Liver (tissue), 9 donors: ENCODE measurements around the gene CCDC187. TPM values are rescaled to one million over a fixed set of nuclear protein-coding genes. Genes with fewer than 3 reads are reported as not detected.

ENCODE experiments used
- DNase-seq: peaks from one replicate; pipeline ENCODE4 v3.0.0-alpha.2; 2017; ENCODE audit warnings: low spot score
- H3K27ac ChIP-seq, 2 donors: one replicate each; pipeline ENCODE4 v1.7.0; 2013; ENCODE audit warnings: inconsistent platforms in 2 of 2, low read length in 2 of 2, control low read depth in 1 of 2, low read depth in 1 of 2, mild to moderate bottlenecking in 1 of 2
- H3K27me3 ChIP-seq, 4 donors: one replicate each; pipeline versions ENCODE4 v1.6.1 to v1.7.0; 2013; ENCODE audit warnings: low read length in 3 of 4, inconsistent platforms in 1 of 4, mild to moderate bottlenecking in 1 of 4, moderate library complexity in 1 of 4; ENCODE audit not compliant: control insufficient read depth in 4 of 4, insufficient read depth in 4 of 4
- H3K36me3 ChIP-seq, 4 donors: one replicate each; pipeline versions ENCODE4 v1.6.1 to v1.7.0; 2013; ENCODE audit warnings: low read length in 3 of 4, mild to moderate bottlenecking in 3 of 4, low read depth in 1 of 4, moderate library complexity in 1 of 4; ENCODE audit not compliant: control insufficient read depth in 4 of 4, insufficient read depth in 3 of 4
- H3K4me1 ChIP-seq, 4 donors: one replicate each; pipeline versions ENCODE4 v1.6.1 to v1.7.0; 2013; ENCODE audit warnings: low read length in 3 of 4, mild to moderate bottlenecking in 3 of 4, moderate library complexity in 1 of 4; ENCODE audit not compliant: control insufficient read depth in 4 of 4, insufficient read depth in 4 of 4
- H3K4me3 ChIP-seq, 3 donors: one replicate each; pipeline versions ENCODE4 v1.6.1 to v1.7.0; 2013; ENCODE audit warnings: low read length in 3 of 3, control low read depth in 1 of 3, low read depth in 1 of 3, mild to moderate bottlenecking in 1 of 3
- H3K9ac ChIP-seq, 2 donors: one replicate each; pipeline ENCODE4 v1.7.0; 2013; ENCODE audit warnings: low read length in 2 of 2, mild to moderate bottlenecking in 2 of 2, moderate library complexity in 2 of 2, control low read depth in 1 of 2, low read depth in 1 of 2
- H3K9me3 ChIP-seq, 4 donors: one replicate each; pipeline versions ENCODE4 v1.6.1 to v1.7.0; 2013; ENCODE audit warnings: low read length in 3 of 4; ENCODE audit not compliant: control insufficient read depth in 4 of 4
- EGR1 ChIP-seq, 2 donors: IDR thresholded peaks; 2 replicates each; pipeline ENCODE4 v1.6.1; 2016 to 2018; ENCODE audit warnings: antibody characterized with exemption in 2 of 2, low read depth in 2 of 2
- FOXA1 ChIP-seq: IDR thresholded peaks from 2 replicates; pipeline ENCODE4 v1.6.1; 2016; ENCODE audit warnings: antibody characterized with exemption
- GABPA ChIP-seq, 2 donors: IDR thresholded peaks in 1 of 2; conservative IDR thresholded peaks in 1 of 2; 2 replicates each; pipeline ENCODE4 v1.6.1; 2016; ENCODE audit warnings: antibody characterized with exemption in 2 of 2, mild to moderate bottlenecking in 1 of 2, moderate library complexity in 1 of 2
- HNF4A ChIP-seq, 2 donors: conservative IDR thresholded peaks; 2 replicates each; pipeline ENCODE4 v1.6.1; 2016; ENCODE audit warnings: antibody characterized with exemption in 2 of 2, mild to moderate bottlenecking in 2 of 2
- RXRA ChIP-seq, 2 donors: IDR thresholded peaks; 2 replicates each; pipeline ENCODE4 v1.6.1; 2017 to 2018; ENCODE audit warnings: antibody characterized with exemption in 2 of 2, mild to moderate bottlenecking in 1 of 2
- TAF1 ChIP-seq: conservative IDR thresholded peaks from 2 replicates; pipeline ENCODE4 v1.6.1; 2016; ENCODE audit warnings: antibody characterized with exemption, mild to moderate bottlenecking
- YY1 ChIP-seq: IDR thresholded peaks from 2 replicates; pipeline ENCODE4 v1.6.1; 2016; ENCODE audit warnings: antibody characterized with exemption, mild to moderate bottlenecking
- WGBS: extraction: QIAGEN DNeasy Blood & Tissue Kit; methylation state at CpG from one replicate; pipeline ENCODE4 v1.1.7; 2013; 5-methylcytosine and 5-hydroxymethylcytosine counted together
- polyA plus RNA-seq, 2 donors: library from polyadenylated mRNA; stranded (reverse) in 1 of 2; unstranded in 1 of 2; fragments of 200-250 nt in 1 of 2; fragments of >200 nt in 1 of 2; fragmentation: Nextera tagmentation in 1 of 2; extraction: Ambion mirVana in 1 of 2; gene quantifications; one replicate each; pipeline versions ENCODE4 v1.2.1 to v1.2.3, GENCODE V29; 2013 to 2015
- total RNA-seq, 2 donors: library from RNA; depleted of rRNA; stranded (reverse); fragments of >200 nt; gene quantifications; one replicate each; pipeline ENCODE4 v1.2.3, GENCODE V29; 2014
- TF ChIP-seq, protein P1 (sequence below): fragments of 150-350 bp; IDR thresholded peaks from 2 replicates; pipeline ENCODE4 v1.5.1; 2017; ENCODE audit warnings: improper control_type of control experiment, low read depth, low read length; ENCODE audit not compliant: missing input control
- TF ChIP-seq, protein P2 (sequence below): IDR thresholded peaks from 2 replicates; pipeline ENCODE4 v1.6.1; 2016; ENCODE audit warnings: antibody characterized with exemption, mild to moderate bottlenecking
- TF ChIP-seq, protein P3 (sequence below): IDR thresholded peaks from 2 replicates; pipeline ENCODE4 v1.6.1; 2016; ENCODE audit warnings: antibody characterized with exemption
- donor health status: healthy.
- donor health status: healthy.
- donor health status: healthy.
- donor health status: healthy.
- donor health status: healthy.

Gene CCDC187
- total and polyA plus RNA-seq, 4 donors: 0.05 TPM; not detected in 3

DNA sequence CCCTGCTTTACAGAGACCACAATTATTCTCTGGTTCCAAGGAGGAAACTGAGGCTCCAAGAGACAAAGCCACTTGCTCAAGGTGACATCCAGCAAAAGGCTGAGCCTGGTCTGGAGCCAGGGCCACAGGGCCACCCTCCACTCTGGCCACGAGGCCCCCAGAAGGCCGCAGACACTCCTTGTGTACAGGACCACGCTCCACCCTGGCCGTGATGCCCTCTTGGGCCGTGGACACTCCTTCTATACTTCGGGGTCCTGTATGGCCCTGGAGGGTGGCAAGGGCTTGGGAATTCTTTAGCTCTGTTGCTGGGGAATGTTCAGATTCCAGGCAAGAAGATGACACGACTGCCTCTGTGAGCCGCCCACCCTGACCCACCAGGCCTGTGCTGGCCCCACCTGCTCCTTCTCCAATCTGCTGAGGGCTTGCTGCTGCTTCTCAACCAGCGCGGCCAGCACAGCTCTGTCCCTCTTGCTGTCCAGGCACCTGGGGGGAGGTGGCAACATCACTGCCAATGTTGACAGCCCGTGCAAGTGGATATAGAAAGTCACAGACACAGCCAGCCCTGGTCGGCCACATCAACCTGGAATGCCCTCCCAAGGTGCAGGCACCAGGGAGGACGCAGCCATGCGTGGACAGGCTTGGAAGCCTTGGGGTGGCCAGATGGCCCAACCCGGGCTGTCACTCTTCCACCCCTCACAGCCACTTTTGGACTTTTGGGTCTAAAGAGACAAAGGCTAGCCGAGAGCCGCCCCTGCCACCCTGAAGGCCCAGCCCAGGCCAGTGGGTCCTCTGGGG is 38.1 kb downstream of the CCDC187 start:
- Histone ChIP-seq H3K27ac (no peak overlapping the region), H3K9ac (no peak overlapping the region), H3K4me1 (peaks cover 0 to 5% (median 2%) of the 10 kb centered on the region in 4 donors), H3K4me3 (no peak overlapping the region), H3K36me3 (no peaks in the 10 kb centered on the region), H3K9me3 (no peaks in the 10 kb centered on the region), H3K27me3 (no peaks in the 10 kb centered on the region)
- TF ChIP-seq YY1 (no peak), GABPA (IDR thresholded peaks at IDR 0.05 in 1 of 2, conservative IDR thresholded peaks at IDR 0.05 in 1 of 2) (no peak), RXRA (IDR thresholded peaks at IDR 0.05) (no peak), FOXA1 (no peak)
- TF ChIP-seq, protein P1, sequence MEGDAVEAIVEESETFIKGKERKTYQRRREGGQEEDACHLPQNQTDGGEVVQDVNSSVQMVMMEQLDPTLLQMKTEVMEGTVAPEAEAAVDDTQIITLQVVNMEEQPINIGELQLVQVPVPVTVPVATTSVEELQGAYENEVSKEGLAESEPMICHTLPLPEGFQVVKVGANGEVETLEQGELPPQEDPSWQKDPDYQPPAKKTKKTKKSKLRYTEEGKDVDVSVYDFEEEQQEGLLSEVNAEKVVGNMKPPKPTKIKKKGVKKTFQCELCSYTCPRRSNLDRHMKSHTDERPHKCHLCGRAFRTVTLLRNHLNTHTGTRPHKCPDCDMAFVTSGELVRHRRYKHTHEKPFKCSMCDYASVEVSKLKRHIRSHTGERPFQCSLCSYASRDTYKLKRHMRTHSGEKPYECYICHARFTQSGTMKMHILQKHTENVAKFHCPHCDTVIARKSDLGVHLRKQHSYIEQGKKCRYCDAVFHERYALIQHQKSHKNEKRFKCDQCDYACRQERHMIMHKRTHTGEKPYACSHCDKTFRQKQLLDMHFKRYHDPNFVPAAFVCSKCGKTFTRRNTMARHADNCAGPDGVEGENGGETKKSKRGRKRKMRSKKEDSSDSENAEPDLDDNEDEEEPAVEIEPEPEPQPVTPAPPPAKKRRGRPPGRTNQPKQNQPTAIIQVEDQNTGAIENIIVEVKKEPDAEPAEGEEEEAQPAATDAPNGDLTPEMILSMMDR: no peak
- TF ChIP-seq, protein P2, sequence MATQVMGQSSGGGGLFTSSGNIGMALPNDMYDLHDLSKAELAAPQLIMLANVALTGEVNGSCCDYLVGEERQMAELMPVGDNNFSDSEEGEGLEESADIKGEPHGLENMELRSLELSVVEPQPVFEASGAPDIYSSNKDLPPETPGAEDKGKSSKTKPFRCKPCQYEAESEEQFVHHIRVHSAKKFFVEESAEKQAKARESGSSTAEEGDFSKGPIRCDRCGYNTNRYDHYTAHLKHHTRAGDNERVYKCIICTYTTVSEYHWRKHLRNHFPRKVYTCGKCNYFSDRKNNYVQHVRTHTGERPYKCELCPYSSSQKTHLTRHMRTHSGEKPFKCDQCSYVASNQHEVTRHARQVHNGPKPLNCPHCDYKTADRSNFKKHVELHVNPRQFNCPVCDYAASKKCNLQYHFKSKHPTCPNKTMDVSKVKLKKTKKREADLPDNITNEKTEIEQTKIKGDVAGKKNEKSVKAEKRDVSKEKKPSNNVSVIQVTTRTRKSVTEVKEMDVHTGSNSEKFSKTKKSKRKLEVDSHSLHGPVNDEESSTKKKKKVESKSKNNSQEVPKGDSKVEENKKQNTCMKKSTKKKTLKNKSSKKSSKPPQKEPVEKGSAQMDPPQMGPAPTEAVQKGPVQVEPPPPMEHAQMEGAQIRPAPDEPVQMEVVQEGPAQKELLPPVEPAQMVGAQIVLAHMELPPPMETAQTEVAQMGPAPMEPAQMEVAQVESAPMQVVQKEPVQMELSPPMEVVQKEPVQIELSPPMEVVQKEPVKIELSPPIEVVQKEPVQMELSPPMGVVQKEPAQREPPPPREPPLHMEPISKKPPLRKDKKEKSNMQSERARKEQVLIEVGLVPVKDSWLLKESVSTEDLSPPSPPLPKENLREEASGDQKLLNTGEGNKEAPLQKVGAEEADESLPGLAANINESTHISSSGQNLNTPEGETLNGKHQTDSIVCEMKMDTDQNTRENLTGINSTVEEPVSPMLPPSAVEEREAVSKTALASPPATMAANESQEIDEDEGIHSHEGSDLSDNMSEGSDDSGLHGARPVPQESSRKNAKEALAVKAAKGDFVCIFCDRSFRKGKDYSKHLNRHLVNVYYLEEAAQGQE: no peak
- TF ChIP-seq, protein P3, sequence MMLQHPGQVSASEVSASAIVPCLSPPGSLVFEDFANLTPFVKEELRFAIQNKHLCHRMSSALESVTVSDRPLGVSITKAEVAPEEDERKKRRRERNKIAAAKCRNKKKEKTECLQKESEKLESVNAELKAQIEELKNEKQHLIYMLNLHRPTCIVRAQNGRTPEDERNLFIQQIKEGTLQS: no peak
- 93% methylated on average over 17 of the region's 17 CpGs for WGBS
- DNase-seq: no peak

DNA sequence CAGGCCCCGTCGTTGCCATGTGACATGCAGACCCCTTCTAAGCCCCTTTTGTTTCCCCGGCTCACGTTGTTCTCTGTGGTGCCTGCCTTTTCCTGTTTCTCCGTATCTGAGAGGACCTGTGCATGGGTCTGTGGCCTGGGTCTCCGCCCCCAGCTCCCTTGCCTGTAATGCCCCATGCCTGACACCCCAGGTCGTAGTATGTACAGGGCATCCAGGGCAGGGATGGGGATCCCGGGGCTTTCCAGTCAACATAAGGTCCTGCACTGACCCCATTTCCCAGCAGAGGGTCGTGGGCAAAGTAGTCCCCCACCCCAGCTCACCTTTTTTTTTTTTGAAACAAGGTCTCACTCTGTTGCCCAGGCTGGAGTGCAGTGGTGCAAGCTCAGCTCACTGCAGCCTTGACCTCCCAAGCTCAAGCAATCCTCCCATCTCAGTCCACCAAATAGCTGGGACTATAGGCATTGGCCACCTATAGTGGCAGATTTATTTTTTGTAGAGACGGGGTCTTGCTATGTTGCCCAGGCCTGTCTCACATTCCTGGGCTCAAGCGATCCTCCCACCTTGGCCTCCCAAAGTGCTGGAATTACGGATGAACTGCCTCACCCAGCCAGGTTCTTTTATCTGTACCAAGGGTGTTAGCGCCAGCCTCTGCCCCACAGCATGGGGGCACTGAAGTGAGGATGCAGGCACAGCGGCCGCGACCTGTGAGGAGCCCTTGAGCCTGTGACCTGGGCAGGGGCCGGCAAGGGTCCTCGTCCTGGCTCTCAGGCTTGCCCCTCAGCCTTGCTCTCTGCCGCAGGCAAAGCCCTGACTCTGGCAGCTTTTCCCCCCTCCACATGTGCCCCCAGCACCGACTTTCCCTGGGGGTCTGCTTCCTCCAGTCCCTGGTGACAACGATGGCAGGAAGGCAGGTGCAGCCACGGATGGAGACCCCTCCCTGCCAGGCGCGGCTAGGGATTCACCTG is 39.2 kb downstream of the CCDC187 start:
- H3K4me1 ChIP-seq: peaks cover 0 to 5% (median 2%) of the 10 kb centered on the region in 4 donors
- DNase-seq: no peak
- H3K27ac ChIP-seq: no peak overlapping the region
- H3K9me3 ChIP-seq: no peaks in the 10 kb centered on the region
- TF ChIP-seq RXRA (IDR thresholded peaks at IDR 0.05) (no peak), TAF1 (no peak), EGR1 (IDR thresholded peaks at IDR 0.05; ENCODE audit: low read depth in 2 of 2) (no peak), YY1 (no peak), HNF4A (conservative IDR thresholded peaks at IDR 0.05) (no peak)
- TF ChIP-seq, protein P3: no peak
- TF ChIP-seq, protein P2: no peak
- no peak overlapping the region for H3K4me3 ChIP-seq
- no peaks in the 10 kb centered on the region for H3K27me3 ChIP-seq
- H3K36me3 ChIP-seq: no peaks in the 10 kb centered on the region
- H3K9ac ChIP-seq: no peak overlapping the region
- 83% methylated on average over 24 of the region's 24 CpGs for WGBS
